H9 (cell line): ENCODE data around the gene VPS4A. TPM values are rescaled to one million over a fixed set of nuclear protein-coding genes. Genes with fewer than 3 reads are reported as not detected.
A peak's percentile ranks its signal among the peaks of the same experiment; 100 is the strongest.

ENCODE experiments used
- DNase-seq: peaks from one replicate; pipeline ENCODE4 v3.0.0-alpha.2; 2017
- H2AFZ ChIP-seq: one replicate; pipeline ENCODE4 v1.6.1; 2013; ENCODE audit warnings: mild to moderate bottlenecking, low read length, control low read depth, moderate library complexity
- H2AK5ac ChIP-seq: 2 replicates; pipeline ENCODE4 v1.6.1; 2013; ENCODE audit warnings: low read length, control low read depth, mixed read lengths; ENCODE audit not compliant: insufficient read length
- H2BK120ac ChIP-seq: one replicate; pipeline ENCODE4 v1.6.1; 2013; ENCODE audit warnings: low read depth, mild to moderate bottlenecking, low read length, control low read depth, inconsistent platforms; ENCODE audit not compliant: poor library complexity, severe bottlenecking
- H2BK12ac ChIP-seq: 2 replicates; pipeline ENCODE4 v1.6.1; 2013; ENCODE audit warnings: low read length, control low read depth, mixed read lengths, low read depth; ENCODE audit not compliant: insufficient read length
- H2BK15ac ChIP-seq: 2 replicates; pipeline ENCODE4 v1.6.1; 2013; ENCODE audit warnings: low read depth, low read length, control low read depth
- H2BK20ac ChIP-seq: one replicate; pipeline ENCODE4 v1.6.1; 2013; ENCODE audit warnings: low read depth, mild to moderate bottlenecking, low read length, control low read depth, inconsistent platforms; ENCODE audit not compliant: poor library complexity, severe bottlenecking
- H2BK5ac ChIP-seq: 2 replicates; pipeline ENCODE4 v1.6.1; 2013; ENCODE audit warnings: low read length, control low read depth, mixed read lengths; ENCODE audit not compliant: insufficient read length
- H3K14ac ChIP-seq: 2 replicates; pipeline ENCODE4 v1.6.1; 2013; ENCODE audit warnings: low read length, control low read depth; ENCODE audit not compliant: insufficient read depth
- H3K18ac ChIP-seq: 2 replicates; pipeline ENCODE4 v1.6.1; 2013; ENCODE audit warnings: low read depth, mild to moderate bottlenecking, mixed read lengths, low read length, control low read depth; ENCODE audit not compliant: insufficient read length
- H3K23ac ChIP-seq: 2 replicates; pipeline ENCODE4 v1.6.1; 2013; ENCODE audit warnings: low read length, control low read depth, mixed read lengths, low read depth; ENCODE audit not compliant: insufficient read length
- H3K23me2 ChIP-seq: 2 replicates; pipeline ENCODE4 v1.6.1; 2013; ENCODE audit warnings: low read depth, mild to moderate bottlenecking, mixed read lengths, low read length, control low read depth; ENCODE audit not compliant: insufficient read length, poor library complexity, severe bottlenecking
- H3K27ac ChIP-seq: 2 replicates; pipeline ENCODE4 v1.5.1; 2013; ENCODE audit warnings: low read length, control low read depth, mixed read lengths, low read depth; ENCODE audit not compliant: insufficient read length
- H3K27me3 ChIP-seq: 2 replicates; pipeline ENCODE4 v1.6.1; 2013; ENCODE audit warnings: low read length, control low read depth, inconsistent platforms; ENCODE audit not compliant: insufficient read depth
- H3K4ac ChIP-seq: 2 replicates; pipeline ENCODE4 v1.6.1; 2013; ENCODE audit warnings: low read depth, mild to moderate bottlenecking, control low read depth, inconsistent platforms, low read length, moderate library complexity
- H3K4me1 ChIP-seq: 2 replicates; pipeline ENCODE4 v1.6.1; 2013; ENCODE audit warnings: low read length, control low read depth, inconsistent platforms; ENCODE audit not compliant: insufficient read depth
- H3K4me2 ChIP-seq: 2 replicates; pipeline ENCODE4 v1.6.1; 2013; ENCODE audit warnings: low read length, control low read depth, mixed read lengths; ENCODE audit not compliant: insufficient read length, insufficient read depth
- H3K56ac ChIP-seq: 2 replicates; pipeline ENCODE4 v1.6.1; 2013; ENCODE audit warnings: low read depth, mild to moderate bottlenecking, mixed read lengths, low read length, control low read depth; ENCODE audit not compliant: insufficient read length
- H3K79me1 ChIP-seq: 2 replicates; pipeline ENCODE4 v1.6.1; 2013; ENCODE audit warnings: low read depth, mild to moderate bottlenecking, moderate library complexity, low read length, control low read depth, inconsistent platforms; ENCODE audit not compliant: insufficient read depth, poor library complexity, severe bottlenecking
- H3K79me2 ChIP-seq: 2 replicates; pipeline ENCODE4 v1.6.1; 2013; ENCODE audit warnings: low read length, control low read depth, inconsistent platforms; ENCODE audit not compliant: insufficient read depth
- H3K9ac ChIP-seq: 2 replicates; pipeline ENCODE4 v1.6.1; 2013; ENCODE audit warnings: low read length, control low read depth, mixed read lengths; ENCODE audit not compliant: insufficient read length; ENCODE audit errors: extremely low read depth
- H3K9me3 ChIP-seq: one replicate; pipeline ENCODE4 v1.6.1; 2013; ENCODE audit warnings: low read depth, low read length, inconsistent platforms; ENCODE audit not compliant: control insufficient read depth
- H3T11ph ChIP-seq: one replicate; pipeline ENCODE4 v1.6.1; 2013; ENCODE audit warnings: mild to moderate bottlenecking, low read length, control low read depth, inconsistent platforms
- H4K20me1 ChIP-seq: one replicate; pipeline ENCODE4 v1.6.1; 2013; ENCODE audit not compliant: control insufficient read depth, insufficient read length, insufficient read depth
- H4K5ac ChIP-seq: 2 replicates; pipeline ENCODE4 v1.6.1; 2013; ENCODE audit warnings: low read depth, mild to moderate bottlenecking, mixed read lengths, low read length, control low read depth; ENCODE audit not compliant: insufficient read length
- H4K8ac ChIP-seq: replicated peaks from 2 replicates; pipeline ENCODE4 v1.6.1; 2013; ENCODE audit warnings: low read length, control low read depth, mixed read lengths, low read depth; ENCODE audit not compliant: insufficient read length
- H4K91ac ChIP-seq: 2 replicates; pipeline ENCODE4 v1.6.1; 2013; ENCODE audit warnings: low read depth, mild to moderate bottlenecking, moderate library complexity, mixed read lengths, low read length, control low read depth; ENCODE audit not compliant: insufficient read length
- H3K27ac Mint-ChIP-seq, 3 experiments: 2 replicates in 2 of 3; 3 replicates in 1 of 3; pipeline ENCODE4 v1.8.0; 2020 to 2021; ENCODE audit warnings: mixed read lengths in 3 of 3, mild to moderate bottlenecking in 1 of 3, moderate library complexity in 1 of 3
- H3K27me3 Mint-ChIP-seq: 2 replicates; pipeline ENCODE4 v1.8.0; 2021; ENCODE audit warnings: low read depth, mild to moderate bottlenecking, moderate library complexity, mixed read lengths
- H3K36me3 Mint-ChIP-seq, 3 experiments: 2 replicates in 2 of 3; 3 replicates in 1 of 3; pipeline ENCODE4 v1.8.0; 2020 to 2021; ENCODE audit warnings: low read depth in 3 of 3, mixed read lengths in 3 of 3; ENCODE audit not compliant: insufficient read depth in 1 of 3
- H3K4me1 Mint-ChIP-seq, 2 experiments: 2 replicates each; pipeline ENCODE4 v1.8.0; 2020; ENCODE audit warnings: mixed read lengths in 2 of 2
- H3K4me3 Mint-ChIP-seq, 2 experiments: 2 replicates in 1 of 2; 3 replicates in 1 of 2; pipeline ENCODE4 v1.8.0; 2020 to 2021; ENCODE audit warnings: mild to moderate bottlenecking in 2 of 2, mixed read lengths in 2 of 2, moderate library complexity in 1 of 2
- H3K9me3 Mint-ChIP-seq, 2 experiments: 2 replicates in 1 of 2; 3 replicates in 1 of 2; pipeline ENCODE4 v1.8.0; 2020; ENCODE audit warnings: mild to moderate bottlenecking in 2 of 2, mixed read lengths in 2 of 2, moderate library complexity in 1 of 2
- WGBS: extraction: QIAGEN DNeasy Blood & Tissue Kit; methylation state at CpG from one replicate; pipeline ENCODE4 v1.1.7; 2013; ENCODE audit warnings: missing lambda C conversion rate, low lambda C conversion rate, mixed read lengths; ENCODE audit not compliant: insufficient read length; ENCODE audit errors: extremely low coverage; 5-methylcytosine and 5-hydroxymethylcytosine counted together
- total RNA-seq: library from RNA; stranded (reverse); gene quantifications from 2 replicates; pipeline ENCODE4 v1.2.1, GENCODE V29; 2021
- TF ChIP-seq, protein P1 (sequence below): fragments of 200-600 bp; sonication (generic); conservative IDR thresholded peaks from 3 replicates; pipeline ENCODE4 v1.8.0; 2021; ENCODE audit warnings: antibody characterized with exemption, mild to moderate bottlenecking

The VPS4A gene
- total RNA-seq, 1 experiment from 2014 or later, result 27.1 TPM

- no peak overlapping the region for H3K14ac ChIP-seq
- H3K18ac ChIP-seq, result no peak overlapping the region
- no peaks in the 10 kb centered on the region for H3K79me2 ChIP-seq
- Mint-ChIP-seq H3K27me3 (no peaks in the 10 kb centered on the region), H3K36me3 (peaks cover 12 to 25% (median 24%) of the 10 kb centered on the region in 3 experiments; a peak in 6 of 7 replicates), H3K4me1 (no peaks in the 10 kb centered on the region), H3K9me3 (no peaks in the 10 kb centered on the region), H3K27ac (peak overlapping the region in 2 of 3 experiments; percentile 11 to 38; a peak in 1 of 7 replicates), H3K4me3 (no peak overlapping the region)
- DNase-seq, result no peak
- H3K9ac ChIP-seq, result no peak overlapping the region
- H4K5ac ChIP-seq, result no peak overlapping the region
- TF ChIP-seq, protein P1, sequence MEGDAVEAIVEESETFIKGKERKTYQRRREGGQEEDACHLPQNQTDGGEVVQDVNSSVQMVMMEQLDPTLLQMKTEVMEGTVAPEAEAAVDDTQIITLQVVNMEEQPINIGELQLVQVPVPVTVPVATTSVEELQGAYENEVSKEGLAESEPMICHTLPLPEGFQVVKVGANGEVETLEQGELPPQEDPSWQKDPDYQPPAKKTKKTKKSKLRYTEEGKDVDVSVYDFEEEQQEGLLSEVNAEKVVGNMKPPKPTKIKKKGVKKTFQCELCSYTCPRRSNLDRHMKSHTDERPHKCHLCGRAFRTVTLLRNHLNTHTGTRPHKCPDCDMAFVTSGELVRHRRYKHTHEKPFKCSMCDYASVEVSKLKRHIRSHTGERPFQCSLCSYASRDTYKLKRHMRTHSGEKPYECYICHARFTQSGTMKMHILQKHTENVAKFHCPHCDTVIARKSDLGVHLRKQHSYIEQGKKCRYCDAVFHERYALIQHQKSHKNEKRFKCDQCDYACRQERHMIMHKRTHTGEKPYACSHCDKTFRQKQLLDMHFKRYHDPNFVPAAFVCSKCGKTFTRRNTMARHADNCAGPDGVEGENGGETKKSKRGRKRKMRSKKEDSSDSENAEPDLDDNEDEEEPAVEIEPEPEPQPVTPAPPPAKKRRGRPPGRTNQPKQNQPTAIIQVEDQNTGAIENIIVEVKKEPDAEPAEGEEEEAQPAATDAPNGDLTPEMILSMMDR, result no peak
- no peak overlapping the region for H3K56ac ChIP-seq
- no peaks in the 10 kb centered on the region for H3K27me3 ChIP-seq
- H3K79me1 ChIP-seq, result no peaks in the 10 kb centered on the region
- no peaks in the 10 kb centered on the region for H3K23me2 ChIP-seq
- no peak overlapping the region for H2BK120ac ChIP-seq
- H2AFZ ChIP-seq, result no peak overlapping the region
- H3K9me3 ChIP-seq, result no peaks in the 10 kb centered on the region
- no peak overlapping the region for H2BK20ac ChIP-seq
- no peak overlapping the region for H2AK5ac ChIP-seq
- no peak overlapping the region for H3K27ac ChIP-seq
- H3K4ac ChIP-seq, result no peak overlapping the region
- no peak overlapping the region for H3K23ac ChIP-seq
- H3K4me1 ChIP-seq, result no peaks in the 10 kb centered on the region
- no peak overlapping the region for H2BK5ac ChIP-seq
- no peak overlapping the region for H4K8ac ChIP-seq
- H4K20me1 ChIP-seq, result no peaks in the 10 kb centered on the region
- no peak overlapping the region for H3K4me2 ChIP-seq
- H4K91ac ChIP-seq, result no peak overlapping the region
- no CpG with 5 or more reads among the region's 4 CpGs for WGBS
- H2BK15ac ChIP-seq, result no peak overlapping the region
- H2BK12ac ChIP-seq, result no peak overlapping the region
- no peak overlapping the region for H3T11ph ChIP-seq
Measured at GRCh38 chr16:69267633-69268032, 43.5 kb upstream of the VPS4A start.
